ENCODE measurements around the gene NUDT13. TPM values are rescaled to one million over a fixed set of nuclear protein-coding genes. Genes with fewer than 3 reads are reported as not detected.

NUDT13 gene
- total and polyA plus RNA-seq, 2 of the 4 experiments (the other 2 are of a cell fraction): 0.90 to 1.7 TPM

DNA sequence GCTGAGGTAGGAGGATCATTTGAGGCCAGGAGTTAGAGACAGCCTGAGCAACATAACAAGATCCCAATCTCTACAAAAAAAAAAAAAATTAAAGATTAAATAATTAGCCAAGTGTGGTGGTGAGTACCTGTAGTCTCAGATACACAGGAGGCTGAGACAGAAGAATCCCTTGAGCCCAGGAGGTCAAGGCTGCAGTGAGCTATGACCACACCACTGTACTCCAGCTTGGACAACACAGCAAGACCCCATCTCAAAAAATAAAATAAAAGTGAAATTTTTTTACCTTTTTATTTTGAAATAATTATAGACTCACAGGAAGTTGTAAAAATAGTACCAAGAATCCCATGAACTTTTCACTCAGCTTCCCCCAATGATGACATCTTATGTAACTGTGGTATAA is 62.6 kb downstream of the NUDT13 start:
- Histone ChIP-seq H2AK5ac (ENCODE audit: low read depth, low read length) (no peak overlapping the region), H4K5ac (ENCODE audit: low read depth, low read length) (no peak overlapping the region), H2AFZ (replicated peaks; ENCODE audit: low read length, poor library complexity) (no peak overlapping the region), H3K4me1 (ENCODE audit: control insufficient read depth, insufficient read depth, low read length) (no peaks in the 10 kb centered on the region; the same call in 1 of the 2 replicates), H2AK9ac (replicated peaks; ENCODE audit: low read depth, low read length, poor library complexity) (no peak overlapping the region), H4K8ac (ENCODE audit: low read depth in 2 of 2, low read length in 2 of 2) (no peak overlapping the region), H3K9me1 (ENCODE audit: insufficient read depth, low read length) (no peaks in the 10 kb centered on the region), H3K36me3 (ENCODE audit: control insufficient read depth, insufficient read depth, low read length) (peaks cover 9% of the 10 kb centered on the region), H4K20me1 (ENCODE audit: insufficient read depth, low read length) (no peaks in the 10 kb centered on the region; the same call in 1 of the 2 replicates), H3K4me2 (ENCODE audit: low read depth, low read length) (no peak overlapping the region), H3K23ac (ENCODE audit: low read depth, low read length) (no peak overlapping the region), H3K56ac (ENCODE audit: extremely low read depth, insufficient read depth, low read length) (no peak overlapping the region), H3K27ac (ENCODE audit: insufficient read depth, low read length) (no peak overlapping the region), H3K9ac (ENCODE audit: low read depth, low read length) (no peak overlapping the region), H2BK5ac (ENCODE audit: low read depth, low read length, poor library complexity, severe bottlenecking) (no peak overlapping the region), H2BK20ac (ENCODE audit: low read depth, low read length) (no peak overlapping the region), H3K18ac (ENCODE audit: low read depth, low read length) (no peak overlapping the region), H3K4ac (ENCODE audit: low read depth, low read length) (no peak overlapping the region), H3K27me3 (ENCODE audit: control insufficient read depth, insufficient read depth, low read length) (no peaks in the 10 kb centered on the region), H3K14ac (replicated peaks; ENCODE audit: low read depth, low read length) (no peak overlapping the region), H2BK15ac (ENCODE audit: low read depth, low read length) (no peak overlapping the region), H4K91ac (ENCODE audit: insufficient read depth, low read depth, low read length) (no peak overlapping the region), H3K9me3 (ENCODE audit: control insufficient read depth, insufficient read depth, low read length) (no peaks in the 10 kb centered on the region), H3K4me3 (ENCODE audit: insufficient read depth, low read depth, low read length) (no peak overlapping the region), H3K79me1 (ENCODE audit: low read depth in 1 of 2, low read length in 2 of 2) (peaks cover 9 to 19% of the 10 kb centered on the region in 2 experiments), H2BK120ac (ENCODE audit: low read depth, low read length) (no peak overlapping the region)
- ChIA-PET POLR2A (ENCODE audit: unreplicated experiment) (no interaction called here), CTCF (interaction anchor here (0.7 kb wide), 1 partner anchor 9 kb away, joined by 3 read pairs; no protein-coding TSS in a partner anchor)
- BruUV-seq (replicated peaks): no TSS peak
- DNase-seq (no peak), ATAC-seq (ENCODE audit: low read depth) (no peak)
- in situ Hi-C loops (cut with MboI; ENCODE audit: low sequenced_read_pairs): no loop called here
- dilution Hi-C loops (cut with HindIII; ENCODE audit: low sequenced_read_pairs, unreplicated experiment): no loop called here
- intact Hi-C loops (cut with micrococcal nuclease): no loop called here
- no peak for TF ChIP-seq FOS (IDR thresholded peaks at IDR 0.05; ENCODE audit: low read depth, low read length)
- TF ChIP-seq CHD1 (IDR thresholded peaks at IDR 0.05; ENCODE audit: low read depth, low read length): no peak
- no peak for TF ChIP-seq RAD21 (IDR thresholded peaks at IDR 0.05; ENCODE audit: low read length)
- no peak for TF ChIP-seq POLR2A (IDR thresholded peaks at IDR 0.05; ENCODE audit: low read depth, low read length)
